Mucosa of rectum (tissue), 2 donors: Measurements from ENCODE around the gene GPHB5.

Experiments used
- H3K27ac ChIP-seq, 2 donors: one replicate each; pipeline ENCODE4 v1.7.0; 2013; ENCODE audit warnings: inconsistent platforms in 2 of 2, low read depth in 2 of 2, low read length in 2 of 2
- H3K27me3 ChIP-seq, 2 donors: one replicate each; pipeline ENCODE4 v1.7.0; 2013; ENCODE audit warnings: low read length in 2 of 2; ENCODE audit not compliant: control insufficient read depth in 2 of 2, insufficient read depth in 2 of 2
- H3K36me3 ChIP-seq, 2 donors: one replicate each; pipeline ENCODE4 v1.7.0; 2013; ENCODE audit warnings: low read length in 2 of 2; ENCODE audit not compliant: control insufficient read depth in 2 of 2, insufficient read depth in 2 of 2
- H3K4me1 ChIP-seq, 2 donors: one replicate each; pipeline ENCODE4 v1.7.0; 2013; ENCODE audit warnings: low read length in 2 of 2, mild to moderate bottlenecking in 1 of 2; ENCODE audit not compliant: control insufficient read depth in 2 of 2, insufficient read depth in 2 of 2
- H3K4me3 ChIP-seq, 2 donors: one replicate each; pipeline ENCODE4 v1.7.0; 2013; ENCODE audit warnings: low read length in 2 of 2
- H3K9ac ChIP-seq, 2 donors: one replicate each; pipeline ENCODE4 v1.7.0; 2013; ENCODE audit warnings: low read length in 2 of 2, low read depth in 1 of 2, mild to moderate bottlenecking in 1 of 2
- H3K9me3 ChIP-seq, 2 donors: one replicate each; pipeline ENCODE4 v1.7.0; 2013; ENCODE audit warnings: low read length in 2 of 2; ENCODE audit not compliant: control insufficient read depth in 2 of 2
- donor health status: healthy.
- donor health status: Normal muscosa, but diverticular disease.

The GPHB5 gene, protein sequence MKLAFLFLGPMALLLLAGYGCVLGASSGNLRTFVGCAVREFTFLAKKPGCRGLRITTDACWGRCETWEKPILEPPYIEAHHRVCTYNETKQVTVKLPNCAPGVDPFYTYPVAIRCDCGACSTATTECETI

GRCh38 chr14:63318835-63319234 lies at the start of gene GPHB5:
Gene GPHB5, minus strand, starts transcription at chr14:63318935. Its CDS starts 1,086 bp downstream, at chr14:63317849.
- H3K4me1 ChIP-seq = no peaks in the 10 kb centered on the region
- H3K9me3 ChIP-seq = no peaks in the 10 kb centered on the region
- H3K36me3 ChIP-seq = no peaks in the 10 kb centered on the region
- H3K27ac ChIP-seq = no peak within 1 kb of the TSS
- no peak within 1 kb of the TSS for H3K4me3 ChIP-seq
- H3K9ac ChIP-seq = no peak within 1 kb of the TSS
- H3K27me3 ChIP-seq = no peaks in the 10 kb centered on the region

DNA sequence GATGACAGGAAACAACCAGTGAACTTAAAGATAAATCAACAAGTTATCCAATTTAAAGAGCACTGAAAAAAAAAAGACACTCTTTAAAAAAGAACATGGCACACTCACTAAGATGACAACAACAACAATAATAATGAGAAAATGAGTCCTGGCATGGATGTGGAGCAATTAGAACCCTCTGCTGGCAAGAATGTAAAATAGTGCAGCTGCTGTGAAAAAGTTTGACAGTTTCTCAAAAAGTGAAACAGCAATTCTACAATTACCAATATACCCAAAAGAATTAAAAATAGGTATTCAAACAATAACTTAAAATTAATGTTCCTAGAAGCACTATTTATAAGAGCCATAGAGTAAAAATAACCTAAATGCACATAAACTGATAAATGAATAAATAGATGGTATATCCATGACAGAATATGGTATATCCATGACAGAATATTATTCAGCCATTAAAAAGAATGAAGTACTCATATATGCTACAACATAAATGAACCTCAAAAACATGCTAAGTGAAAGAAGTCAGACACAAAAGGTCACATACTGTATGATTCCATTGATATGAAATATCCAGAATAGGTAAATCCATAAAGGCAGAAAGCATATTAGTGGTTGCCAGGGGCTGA lies 49.1 kb upstream of the GPHB5 start:
- no peak overlapping the region for H3K27ac ChIP-seq
- no peak overlapping the region for H3K9ac ChIP-seq
- H3K27me3 ChIP-seq = no peaks in the 10 kb centered on the region
- no peaks in the 10 kb centered on the region for H3K4me1 ChIP-seq
- no peak overlapping the region for H3K4me3 ChIP-seq
- peaks cover 0 to 2% of the 10 kb centered on the region in 2 donors for H3K36me3 ChIP-seq
- H3K9me3 ChIP-seq = no peaks in the 10 kb centered on the region

DNA sequence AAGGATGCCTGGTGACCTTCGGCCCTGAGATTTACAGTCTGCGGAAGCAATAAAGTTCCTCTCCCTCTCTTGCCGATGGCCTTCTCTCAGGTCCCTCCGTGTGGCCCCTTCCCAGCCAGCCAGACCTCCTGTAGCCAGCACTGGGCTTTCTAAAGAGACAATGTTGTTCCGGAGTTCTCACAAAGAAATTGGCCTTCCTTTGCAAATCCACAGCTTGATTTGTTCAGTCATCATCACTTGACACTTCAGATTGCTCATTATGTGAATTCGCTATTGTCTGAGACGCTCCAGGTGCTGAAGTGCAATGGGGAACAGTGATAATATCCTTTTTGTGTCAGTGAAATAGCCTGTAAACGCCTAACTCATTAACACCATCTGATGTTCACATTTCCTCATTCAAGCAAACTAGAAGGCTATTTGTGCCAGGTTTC lies 43.7 kb upstream of the GPHB5 start:
- peak overlapping the region in 1 of 2 donors; percentile 2 for H3K9ac ChIP-seq
- no peaks in the 10 kb centered on the region for H3K4me1 ChIP-seq

GRCh38 chr14:63361790-63362189 lies 43.1 kb upstream of the GPHB5 start:
- no peaks in the 10 kb centered on the region for H3K4me1 ChIP-seq
- no peak overlapping the region for H3K9ac ChIP-seq
- H3K27me3 ChIP-seq = no peaks in the 10 kb centered on the region
- H3K9me3 ChIP-seq = no peaks in the 10 kb centered on the region
- no peaks in the 10 kb centered on the region for H3K36me3 ChIP-seq
- H3K4me3 ChIP-seq = no peak overlapping the region
- no peak overlapping the region for H3K27ac ChIP-seq

More for the DNA sequence above, 43.7 kb upstream of the GPHB5 start:
- H3K27me3 ChIP-seq = no peaks in the 10 kb centered on the region
- H3K27ac ChIP-seq = no peak overlapping the region
- H3K4me3 ChIP-seq = no peak overlapping the region
- H3K36me3 ChIP-seq = no peaks in the 10 kb centered on the region
- H3K9me3 ChIP-seq = no peaks in the 10 kb centered on the region

DNA sequence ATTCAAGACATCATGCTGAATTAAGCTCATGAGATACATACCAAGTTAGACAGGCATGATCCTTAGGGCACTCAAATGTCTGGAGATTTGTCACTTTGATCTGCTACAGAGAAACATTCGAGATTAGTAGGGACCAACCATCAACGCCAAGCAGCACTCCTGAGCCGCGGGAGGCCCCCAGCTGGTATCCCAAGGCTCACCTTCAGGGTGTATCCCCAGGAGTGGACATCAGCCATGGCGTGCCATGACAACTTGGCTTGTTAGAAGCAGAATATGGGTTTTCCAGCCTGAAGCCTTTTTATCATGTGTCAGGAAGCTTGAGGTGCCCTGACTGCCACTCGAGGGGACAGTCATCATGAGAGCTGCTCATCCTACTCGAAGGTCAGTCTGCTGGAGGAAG lies 39.1 kb upstream of the GPHB5 start:
- Histone ChIP-seq H3K9me3 (no peaks in the 10 kb centered on the region), H3K9ac (no peak overlapping the region), H3K27ac (no peak overlapping the region), H3K36me3 (no peaks in the 10 kb centered on the region), H3K4me1 (no peaks in the 10 kb centered on the region), H3K27me3 (no peaks in the 10 kb centered on the region), H3K4me3 (no peak overlapping the region)

- H3K4me1 ChIP-seq = no peaks in the 10 kb centered on the region
- no peaks in the 10 kb centered on the region for H3K27me3 ChIP-seq
- H3K27ac ChIP-seq = no peak overlapping the region
- no peak overlapping the region for H3K9ac ChIP-seq
- H3K9me3 ChIP-seq = no peaks in the 10 kb centered on the region
- H3K4me3 ChIP-seq = no peak overlapping the region
- no peaks in the 10 kb centered on the region for H3K36me3 ChIP-seq
These were observed 27.1 kb upstream of the GPHB5 start for GRCh38 chr14:63345826-63346225.

DNA sequence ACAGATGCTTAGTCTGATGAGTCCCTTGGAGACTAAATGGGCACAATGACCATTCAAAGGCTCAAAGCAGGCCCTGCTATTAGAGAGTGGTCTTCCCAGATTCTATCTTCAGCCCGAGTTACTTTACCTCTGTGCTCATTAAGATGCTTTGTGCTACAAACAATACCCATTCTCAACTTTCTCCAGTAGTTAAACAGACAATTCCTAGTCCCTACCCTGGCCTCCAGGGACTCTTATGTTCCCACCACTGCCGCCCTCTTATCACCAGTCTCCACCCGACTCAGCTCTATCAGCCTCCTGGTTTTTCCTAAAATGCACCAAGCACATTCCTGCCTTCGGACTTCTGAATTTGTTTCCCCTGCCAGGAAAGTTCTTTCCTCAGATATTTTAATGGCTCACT lies 25.6 kb upstream of the GPHB5 start:
- no peaks in the 10 kb centered on the region for H3K27me3 ChIP-seq
- no peaks in the 10 kb centered on the region for H3K4me1 ChIP-seq
- no peaks in the 10 kb centered on the region for H3K9me3 ChIP-seq
- H3K27ac ChIP-seq = no peak overlapping the region
- H3K4me3 ChIP-seq = no peak overlapping the region
- H3K36me3 ChIP-seq = no peaks in the 10 kb centered on the region
- no peak overlapping the region for H3K9ac ChIP-seq

GRCh38 chr14:63343878-63344277 lies 25.1 kb upstream of the GPHB5 start:
- H3K4me3 ChIP-seq = no peak overlapping the region
- H3K9me3 ChIP-seq = no peaks in the 10 kb centered on the region
- H3K9ac ChIP-seq = no peak overlapping the region
- no peaks in the 10 kb centered on the region for H3K4me1 ChIP-seq
- H3K36me3 ChIP-seq = no peaks in the 10 kb centered on the region
- H3K27ac ChIP-seq = no peak overlapping the region
- no peaks in the 10 kb centered on the region for H3K27me3 ChIP-seq

GRCh38 chr14:63342371-63342770 lies 23.6 kb upstream of the GPHB5 start:
- Histone ChIP-seq H3K9me3 (no peaks in the 10 kb centered on the region), H3K9ac (no peak overlapping the region), H3K4me3 (no peak overlapping the region), H3K27ac (no peak overlapping the region), H3K27me3 (no peaks in the 10 kb centered on the region), H3K36me3 (no peaks in the 10 kb centered on the region), H3K4me1 (no peaks in the 10 kb centered on the region)

- Histone ChIP-seq H3K36me3 (no peaks in the 10 kb centered on the region), H3K4me3 (no peak overlapping the region), H3K9me3 (no peaks in the 10 kb centered on the region), H3K9ac (no peak overlapping the region), H3K4me1 (no peaks in the 10 kb centered on the region), H3K27me3 (no peaks in the 10 kb centered on the region), H3K27ac (no peak overlapping the region)
These were observed 10.3 kb upstream of the GPHB5 start for GRCh38 chr14:63328787-63329737.
